ENCODE data around the gene CEBPZOS. TPM values are rescaled to one million over a fixed set of nuclear protein-coding genes. Genes with fewer than 3 reads are reported as not detected.

Gene CEBPZOS
- total and polyA plus RNA-seq, 12 donors, result 27.3 to 190 (median 60.3) TPM

DNA sequence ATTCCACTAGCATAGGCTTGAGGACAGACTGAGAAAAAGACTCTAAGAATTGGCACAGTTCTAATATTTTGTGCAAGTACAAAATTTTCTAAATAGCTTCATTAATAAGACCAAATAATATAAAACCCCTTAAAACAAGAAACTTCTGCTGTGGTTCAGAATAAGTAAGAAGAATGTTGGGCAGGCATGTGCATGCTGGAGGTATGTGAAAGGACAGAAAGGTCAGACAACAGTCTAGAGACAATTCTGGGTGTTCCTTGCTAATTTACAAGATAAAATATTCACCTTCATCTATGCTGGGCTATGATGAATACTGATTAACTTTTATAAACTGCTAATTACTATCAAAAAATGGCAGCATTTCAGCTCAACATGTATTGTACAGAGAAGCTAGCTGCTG, 14.9 kb downstream of the CEBPZOS start:
- H3K36me3 ChIP-seq, result peaks cover 0 to 100% (median 74%) of the 10 kb centered on the region in 9 donors
- ATAC-seq (no peak), DNase-seq (no peak)
- H3K27ac ChIP-seq, result no peak overlapping the region
- H3K4me3 ChIP-seq, result no peak overlapping the region
- intact Hi-C loops (cut with DNase I), result no loop called here
- no peaks in the 10 kb centered on the region for H3K27me3 ChIP-seq
- no peak for TF ChIP-seq CTCF (IDR thresholded peaks at IDR 0.05)
- H3K9me3 ChIP-seq, result peaks cover 0 to 39% (median 14%) of the 10 kb centered on the region in 11 donors
- H3K4me1 ChIP-seq, result peaks cover 0 to 10% (median 0%) of the 10 kb centered on the region in 9 donors

- no peak for ATAC-seq
- Histone ChIP-seq H3K9me3 (peaks cover 0 to 31% (median 14%) of the 10 kb centered on the region in 11 donors), H3K36me3 (peaks cover 0 to 100% (median 71%) of the 10 kb centered on the region in 9 donors), H3K4me3 (no peak overlapping the region), H3K27me3 (no peaks in the 10 kb centered on the region), H3K4me1 (peaks cover 0 to 10% (median 0%) of the 10 kb centered on the region in 9 donors), H3K27ac (no peak overlapping the region)
- 89 to 92% methylated on average over 3 of the region's 3 CpGs for WGBS, 2 donors
- intact Hi-C loops (cut with DNase I), result no loop called here
- no peak for TF ChIP-seq CTCF (IDR thresholded peaks at IDR 0.05)
- no peak for DNase-seq
These were observed 15.6 kb downstream of the CEBPZOS start for GRCh38 chr2:37211939-37212338.

- no peak for TF ChIP-seq CTCF (IDR thresholded peaks at IDR 0.05)
- ATAC-seq (no peak), DNase-seq (no peak)
- peaks cover 0 to 10% (median 0%) of the 10 kb centered on the region in 9 donors for H3K4me1 ChIP-seq
- 79 to 95% methylated on average over 1 of the region's 1 CpG for WGBS, 2 donors
- peaks cover 0 to 100% (median 63%) of the 10 kb centered on the region in 9 donors for H3K36me3 ChIP-seq
- H3K9me3 ChIP-seq, result no peaks in the 10 kb centered on the region
- no peaks in the 10 kb centered on the region for H3K27me3 ChIP-seq
- H3K27ac ChIP-seq, result peak overlapping the region in 1 of 10 donors; percentile 38
- H3K4me3 ChIP-seq, result no peak overlapping the region
- intact Hi-C loops (cut with DNase I), result no loop called here
These were observed 19.0 kb downstream of the CEBPZOS start for GRCh38 chr2:37215250-37215649.

DNA sequence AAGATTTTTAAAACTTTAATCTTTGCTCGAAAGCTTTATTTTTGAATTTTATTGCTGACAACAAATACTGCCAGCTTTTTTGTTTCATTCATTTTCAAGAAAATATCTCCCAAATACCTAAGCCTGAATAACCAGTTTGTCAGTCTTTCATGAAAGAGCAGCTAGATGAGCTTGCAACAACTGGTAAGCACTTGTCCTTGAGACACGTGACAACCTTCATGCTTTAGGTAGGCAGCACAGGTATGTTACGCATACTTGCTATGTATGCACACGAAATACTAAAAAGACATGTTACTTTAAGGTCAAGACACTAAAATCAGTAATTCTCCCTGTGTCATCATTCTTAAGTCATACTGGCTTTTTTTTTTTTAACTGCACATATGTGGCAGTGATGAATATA, 22.8 kb downstream of the CEBPZOS start:
- 93 to 94% methylated on average over 4 of the region's 4 CpGs for WGBS, 2 donors
- no peaks in the 10 kb centered on the region for H3K9me3 ChIP-seq
- H3K27ac ChIP-seq, result no peak overlapping the region
- H3K4me3 ChIP-seq, result no peak overlapping the region
- TF ChIP-seq CTCF (IDR thresholded peaks at IDR 0.05), result no peak
- H3K27me3 ChIP-seq, result no peaks in the 10 kb centered on the region
- peaks cover 0 to 100% (median 57%) of the 10 kb centered on the region in 9 donors for H3K36me3 ChIP-seq
- DNase-seq (no peak), ATAC-seq (no peak)
- intact Hi-C loops (cut with DNase I), result no loop called here
- H3K4me1 ChIP-seq, result peaks cover 0 to 10% (median 0%) of the 10 kb centered on the region in 9 donors

Data from heart right ventricle (tissue), 16 donors.